K562 (cell line): ENCODE results near the gene PITPNM1. TPM values are rescaled to one million over a fixed set of nuclear protein-coding genes. Genes with fewer than 3 reads are reported as not detected.
A peak's percentile ranks its signal among the peaks of the same experiment; 100 is the strongest.

Experiments
- DMBX1 ChIP-seq: fragments of 250-450 bp; sonication (Bioruptor Pico); IDR thresholded peaks from 2 replicates; pipeline ENCODE4 v1.8.0; 2022; ENCODE audit warnings: inconsistent platforms, mild to moderate bottlenecking, moderate library complexity, borderline replicate concordance
- E2F5 ChIP-seq: sonication (generic); formaldehyde crosslinking; IDR thresholded peaks from 2 replicates; pipeline ENCODE4 v1.8.0; 2022; ENCODE audit warnings: mild to moderate bottlenecking, missing genetic modification reagents
- ELF1 ChIP-seq: fragments of 200-800 bp; sonication (Bioruptor generic); IDR thresholded peaks from 2 replicates; pipeline ENCODE4 v1.6.1; 2016; ENCODE audit warnings: missing genetic modification characterization, missing compliant biosample characterization
- ETV5 ChIP-seq: sonication (generic); formaldehyde crosslinking; IDR thresholded peaks from 2 replicates; pipeline ENCODE4 v1.4.0; 2020; ENCODE audit warnings: low read depth, mild to moderate bottlenecking, missing genetic modification reagents
- KLF13 ChIP-seq: fragments of 450-650 bp; IDR thresholded peaks from 2 replicates; pipeline ENCODE4 v1.6.1; 2016; ENCODE audit warnings: missing genetic modification characterization, low read depth, mild to moderate bottlenecking, missing compliant biosample characterization, moderate library complexity, borderline replicate concordance
- MTA1 ChIP-seq: fragments of 450-650 bp; IDR thresholded peaks from 2 replicates; pipeline ENCODE4 v1.6.1; 2017; ENCODE audit warnings: borderline replicate concordance
- NFYB ChIP-seq: IDR thresholded peaks from 2 replicates; pipeline ENCODE4 v1.6.1; 2011; ENCODE audit warnings: mild to moderate bottlenecking, moderate library complexity; ENCODE audit not compliant: insufficient read length; ENCODE audit errors: extremely low read depth
- NR2C2 ChIP-seq, 2 experiments: fragments of 200-800 bp in 1 of 2; sonication (Bioruptor generic) in 1 of 2; sonication (generic) in 1 of 2; formaldehyde crosslinking in 1 of 2; IDR thresholded peaks; 2 replicates each; pipeline versions ENCODE4 v1.6.1 to v1.8.0; 2016 to 2022; ENCODE audit warnings: mild to moderate bottlenecking in 1 of 2, missing compliant biosample characterization in 1 of 2, missing genetic modification characterization in 1 of 2, missing genetic modification reagents in 1 of 2
- POLR2B ChIP-seq: fragments of 450-650 bp; IDR thresholded peaks from 2 replicates; pipeline ENCODE4 v1.6.1; 2018; ENCODE audit warnings: low read depth; ENCODE audit not compliant: partially characterized antibody
- RBBP5 ChIP-seq: fragments of 200-600 bp; sonication (generic); IDR thresholded peaks from 2 replicates; pipeline ENCODE4 v1.6.1; 2012; ENCODE audit warnings: borderline replicate concordance, mild to moderate bottlenecking, low read length, control low read depth, inconsistent platforms; ENCODE audit not compliant: insufficient read depth, poor library complexity, severe bottlenecking
- RBM25 ChIP-seq: fragments of 200-400 bp; formaldehyde crosslinking; IDR thresholded peaks from 2 replicates; pipeline ENCODE4 v1.6.1; 2018; ENCODE audit warnings: low read length, low read depth, moderate library complexity; ENCODE audit not compliant: severe bottlenecking
- RFX7 ChIP-seq: fragments of 250-450 bp; sonication (Bioruptor Pico); IDR thresholded peaks from 2 replicates; pipeline ENCODE4 v1.5.1; 2021; ENCODE audit warnings: mild to moderate bottlenecking
- SMARCB1 ChIP-seq: IDR thresholded peaks from 2 replicates; pipeline ENCODE4 v1.6.1; 2011; ENCODE audit warnings: improper control_type of control experiment, low read depth; ENCODE audit not compliant: insufficient read length
- SMARCE1 ChIP-seq: fragments of 450-650 bp; IDR thresholded peaks from 2 replicates; pipeline ENCODE4 v1.7.1; 2016; ENCODE audit warnings: mild to moderate bottlenecking
- THAP7 ChIP-seq: fragments of 250-450 bp; sonication (Bioruptor Pico); IDR thresholded peaks from 2 replicates; pipeline ENCODE4 v1.5.0; 2021
- TOE1 ChIP-seq, 2 experiments: fragments of 450-650 bp in 1 of 2; sonication (generic) in 1 of 2; formaldehyde crosslinking in 1 of 2; IDR thresholded peaks; 2 replicates each; pipeline versions ENCODE4 v1.7.1 to v1.8.0; 2016 to 2022; ENCODE audit warnings: borderline replicate concordance in 2 of 2, mild to moderate bottlenecking in 2 of 2, antibody characterized with exemption in 1 of 2, inconsistent platforms in 1 of 2, low read depth in 1 of 2, missing genetic modification reagents in 1 of 2, moderate library complexity in 1 of 2
- polyA plus RNA-seq, 8 experiments: library from polyadenylated mRNA; depleted of rRNA in 4 of 8; stranded (reverse) in 5 of 8; unstranded in 3 of 8; fragments of >200 nt; fragmentation: Nextera tagmentation in 2 of 8; fragmentation: Illumina TruSeq in 1 of 8; extraction: Ambion mirVana in 2 of 8; extraction: Trizol in 1 of 8; gene quantifications; 2 replicates each; pipeline versions ENCODE4 v1.2.1 to v1.2.3, GENCODE V29; 2011 to 2014; ENCODE audit warnings: inconsistent platforms in 1 of 8, missing spikeins in 1 of 8
- total RNA-seq, 7 experiments: library from RNA; depleted of rRNA in 6 of 7; stranded (reverse); fragments of >200 nt in 6 of 7; fragmentation: Illumina TruSeq in 2 of 7; extraction: Trizol in 2 of 7; gene quantifications; 2 replicates each; pipeline versions ENCODE4 v1.2.1 to v1.2.3, GENCODE V29; 2011 to 2021; ENCODE audit warnings: low replicate concordance in 1 of 7
- TF ChIP-seq, protein P1 (sequence below): fragments of 250-450 bp; sonication (Bioruptor Pico); IDR thresholded peaks from 2 replicates; pipeline ENCODE4 v1.8.0; 2021; ENCODE audit warnings: mild to moderate bottlenecking, moderate library complexity
- TF ChIP-seq, protein P2 (sequence below): fragments of 450-650 bp; IDR thresholded peaks from one replicate; pipeline ENCODE4 v1.6.1; 2018; ENCODE audit warnings: mild to moderate bottlenecking, moderate library complexity; ENCODE audit not compliant: partially characterized antibody
- TF ChIP-seq, protein P3 (sequence below): fragments of 250-450 bp; sonication (Bioruptor Pico); IDR thresholded peaks from 2 replicates; pipeline ENCODE4 v1.5.0; 2021

PITPNM1 gene
- total and polyA plus RNA-seq, 9 of the 15 experiments (the other 6 are each of a cell fraction or from before 2014, with no cell fraction given) = 0.11 to 53.7 (median 16.0) TPM

DNA sequence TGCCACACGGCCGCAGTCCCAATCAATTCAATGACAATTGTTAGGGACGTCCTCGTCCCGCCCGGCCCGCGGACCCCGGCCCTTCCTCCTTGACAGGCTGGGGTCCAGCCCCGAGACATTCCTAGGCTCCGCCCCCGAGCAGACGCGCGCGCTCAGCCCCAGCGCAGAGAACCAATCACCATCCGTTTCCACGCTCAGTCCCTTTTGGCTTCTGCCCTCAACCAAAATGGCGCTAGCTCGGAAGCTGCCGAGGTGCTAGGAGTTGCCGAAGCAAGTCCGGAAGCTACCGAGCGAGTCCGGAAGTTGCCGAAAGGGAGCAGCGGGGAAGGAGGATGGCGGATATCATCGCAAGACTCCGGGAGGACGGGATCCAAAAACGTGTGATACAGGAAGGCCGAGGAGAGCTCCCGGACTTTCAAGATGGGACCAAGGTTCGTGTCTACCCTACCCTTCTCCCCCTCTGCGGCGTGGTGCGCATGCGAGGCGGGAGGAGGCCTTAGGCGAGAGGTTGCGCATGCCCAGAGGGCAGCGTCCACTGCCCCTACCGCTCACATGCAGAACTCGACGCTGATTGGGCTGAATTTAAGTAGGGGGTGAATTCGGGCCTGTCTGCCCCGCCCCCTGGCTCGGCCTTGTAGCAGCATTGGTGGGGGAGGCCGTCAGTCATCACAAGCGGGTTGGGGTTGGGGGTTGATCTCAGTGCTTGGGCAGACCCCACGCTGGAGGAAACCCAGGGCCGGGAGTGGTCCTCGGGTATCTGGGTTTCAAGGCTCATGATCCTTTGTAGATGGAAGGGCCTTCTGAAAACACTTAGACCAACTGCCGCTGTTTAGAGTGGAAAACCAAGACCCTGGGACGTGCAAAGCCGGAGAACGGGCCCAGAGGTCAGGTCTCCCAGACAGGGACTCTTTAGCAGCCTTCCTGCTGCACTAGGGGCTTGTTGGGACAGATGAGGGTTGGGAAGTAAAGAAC lies 22.1 kb downstream of the PITPNM1 start, which contains the start of gene AIP (continued):
- TF ChIP-seq POLR2B = peak; percentile 75
- peak; percentile 28 for TF ChIP-seq RBBP5
- TF ChIP-seq, protein P1, sequence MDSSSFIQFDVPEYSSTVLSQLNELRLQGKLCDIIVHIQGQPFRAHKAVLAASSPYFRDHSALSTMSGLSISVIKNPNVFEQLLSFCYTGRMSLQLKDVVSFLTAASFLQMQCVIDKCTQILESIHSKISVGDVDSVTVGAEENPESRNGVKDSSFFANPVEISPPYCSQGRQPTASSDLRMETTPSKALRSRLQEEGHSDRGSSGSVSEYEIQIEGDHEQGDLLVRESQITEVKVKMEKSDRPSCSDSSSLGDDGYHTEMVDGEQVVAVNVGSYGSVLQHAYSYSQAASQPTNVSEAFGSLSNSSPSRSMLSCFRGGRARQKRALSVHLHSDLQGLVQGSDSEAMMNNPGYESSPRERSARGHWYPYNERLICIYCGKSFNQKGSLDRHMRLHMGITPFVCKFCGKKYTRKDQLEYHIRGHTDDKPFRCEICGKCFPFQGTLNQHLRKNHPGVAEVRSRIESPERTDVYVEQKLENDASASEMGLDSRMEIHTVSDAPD (CRISPR knock-in tag) = no peak
- TF ChIP-seq NFYB = peak; percentile 77
- peak; percentile 93 for TF ChIP-seq NR2C2 (CRISPR knock-in tag; IDR thresholded peaks at IDR 0.05)
- peak; percentile 84 for TF ChIP-seq NR2C2 (tag; IDR thresholded peaks at IDR 0.05)
- peak; percentile 100 for TF ChIP-seq E2F5 (CRISPR knock-in tag)
- no peak for TF ChIP-seq SMARCB1
- no peak for TF ChIP-seq DMBX1 (CRISPR knock-in tag)
- no peak for TF ChIP-seq THAP7 (CRISPR knock-in tag)
- peak; percentile 82; the same call in 1 of the 2 replicates for TF ChIP-seq ETV5 (CRISPR knock-in tag)
- TF ChIP-seq KLF13 (tag) = 0 out of 2 replicates have a peak, but pooled peaks have one; percentile 66
- TF ChIP-seq ELF1 = peak; percentile 91
- TF ChIP-seq SMARCE1 = 0 out of 2 replicates have a peak, but pooled peaks have one; percentile 5
- 0 out of 2 replicates have a peak, but pooled peaks have one; percentile 42 for TF ChIP-seq TOE1 (IDR thresholded peaks at IDR 0.05; ENCODE audit: borderline replicate concordance)
- peak; percentile 99 for TF ChIP-seq TOE1 (CRISPR knock-in tag; IDR thresholded peaks at IDR 0.05; ENCODE audit: borderline replicate concordance, low read depth)
- TF ChIP-seq MTA1 = no peak
- TF ChIP-seq, protein P2, sequence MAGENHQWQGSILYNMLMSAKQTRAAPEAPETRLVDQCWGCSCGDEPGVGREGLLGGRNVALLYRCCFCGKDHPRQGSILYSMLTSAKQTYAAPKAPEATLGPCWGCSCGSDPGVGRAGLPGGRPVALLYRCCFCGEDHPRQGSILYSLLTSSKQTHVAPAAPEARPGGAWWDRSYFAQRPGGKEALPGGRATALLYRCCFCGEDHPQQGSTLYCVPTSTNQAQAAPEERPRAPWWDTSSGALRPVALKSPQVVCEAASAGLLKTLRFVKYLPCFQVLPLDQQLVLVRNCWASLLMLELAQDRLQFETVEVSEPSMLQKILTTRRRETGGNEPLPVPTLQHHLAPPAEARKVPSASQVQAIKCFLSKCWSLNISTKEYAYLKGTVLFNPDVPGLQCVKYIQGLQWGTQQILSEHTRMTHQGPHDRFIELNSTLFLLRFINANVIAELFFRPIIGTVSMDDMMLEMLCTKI = no peak
- TF ChIP-seq RBM25 = peak; percentile 29
- TF ChIP-seq RFX7 (CRISPR knock-in tag) = no peak
- TF ChIP-seq, protein P3, sequence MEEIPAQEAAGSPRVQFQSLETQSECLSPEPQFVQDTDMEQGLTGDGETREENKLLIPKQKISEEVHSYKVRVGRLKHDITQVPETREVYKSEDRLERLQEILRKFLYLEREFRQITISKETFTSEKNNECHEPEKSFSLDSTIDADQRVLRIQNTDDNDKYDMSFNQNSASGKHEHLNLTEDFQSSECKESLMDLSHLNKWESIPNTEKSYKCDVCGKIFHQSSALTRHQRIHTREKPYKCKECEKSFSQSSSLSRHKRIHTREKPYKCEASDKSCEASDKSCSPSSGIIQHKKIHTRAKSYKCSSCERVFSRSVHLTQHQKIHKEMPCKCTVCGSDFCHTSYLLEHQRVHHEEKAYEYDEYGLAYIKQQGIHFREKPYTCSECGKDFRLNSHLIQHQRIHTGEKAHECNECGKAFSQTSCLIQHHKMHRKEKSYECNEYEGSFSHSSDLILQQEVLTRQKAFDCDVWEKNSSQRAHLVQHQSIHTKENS (CRISPR knock-in tag) = no peak
